Astrocyte (in vitro differentiated cells and primary cell): ENCODE measurements around the gene SNCB. TPM values are rescaled to one million over a fixed set of nuclear protein-coding genes. Genes with fewer than 3 reads are reported as not detected.

Experiments used
- DNase-seq: peaks from one replicate; pipeline ENCODE4 v3.0.0-alpha.2; 2010; ENCODE audit warnings: low read depth
- FAIRE-seq: peaks from 2 replicates; lab custom pipeline; 2011; peaks lifted over from hg19 to GRCh38; lab: Jason Lieb, UNC
- H2AFZ ChIP-seq: 2 replicates; pipeline ENCODE4 v1.6.0; 2012; ENCODE audit warnings: low read depth, low read length, inconsistent platforms
- H3K27ac ChIP-seq: 2 replicates; pipeline ENCODE4 v1.5.1; 2011; ENCODE audit warnings: low read depth, low read length, inconsistent platforms
- H3K27me3 ChIP-seq: 2 replicates; pipeline ENCODE4 v1.6.0; 2011; ENCODE audit warnings: low read length, inconsistent platforms; ENCODE audit not compliant: insufficient read depth
- H3K36me3 ChIP-seq: 2 replicates; pipeline ENCODE4 v1.5.1; 2011; ENCODE audit warnings: low read length, inconsistent platforms; ENCODE audit not compliant: insufficient read depth
- H3K4me1 ChIP-seq: 2 replicates; pipeline ENCODE4 v1.5.1; 2011; ENCODE audit warnings: low read length, inconsistent platforms; ENCODE audit not compliant: insufficient read depth
- H3K4me2 ChIP-seq: 2 replicates; pipeline ENCODE4 v1.6.0; 2012; ENCODE audit warnings: low read length, inconsistent platforms
- H3K4me3 ChIP-seq: 2 replicates; pipeline ENCODE4 v1.5.1; 2011; ENCODE audit warnings: low read depth, mild to moderate bottlenecking, low read length, inconsistent platforms; ENCODE audit not compliant: insufficient read depth
- H3K79me2 ChIP-seq: 2 replicates; pipeline ENCODE4 v1.6.0; 2012; ENCODE audit warnings: mild to moderate bottlenecking, low read length, inconsistent platforms; ENCODE audit not compliant: insufficient read depth
- H3K9ac ChIP-seq: 2 replicates; pipeline ENCODE4 v1.6.0; 2012; ENCODE audit warnings: mild to moderate bottlenecking, low read length, inconsistent platforms
- H3K9me3 ChIP-seq: 2 replicates; pipeline ENCODE4 v1.5.1; 2012; ENCODE audit warnings: low read depth, mild to moderate bottlenecking, low read length, inconsistent platforms; ENCODE audit not compliant: insufficient read depth
- H4K20me1 ChIP-seq: 2 replicates; pipeline ENCODE4 v1.6.0; 2012; ENCODE audit warnings: low read length, inconsistent platforms; ENCODE audit not compliant: insufficient read depth
- H3K27ac Mint-ChIP-seq: one replicate; pipeline ENCODE4 v1.8.0; 2021; ENCODE audit warnings: mild to moderate bottlenecking, mixed read lengths; ENCODE audit not compliant: unreplicated experiment
- H3K27me3 Mint-ChIP-seq: one replicate; pipeline ENCODE4 v1.8.0; 2021; ENCODE audit warnings: low read depth, mixed read lengths; ENCODE audit not compliant: unreplicated experiment
- H3K36me3 Mint-ChIP-seq: one replicate; pipeline ENCODE4 v1.8.0; 2021; ENCODE audit warnings: low read depth, mixed read lengths; ENCODE audit not compliant: unreplicated experiment
- H3K4me1 Mint-ChIP-seq: one replicate; pipeline ENCODE4 v1.8.0; 2021; ENCODE audit warnings: low read depth, mixed read lengths; ENCODE audit not compliant: unreplicated experiment
- H3K4me3 Mint-ChIP-seq: one replicate; pipeline ENCODE4 v1.8.0; 2021; ENCODE audit warnings: mild to moderate bottlenecking, moderate library complexity, mixed read lengths; ENCODE audit not compliant: unreplicated experiment
- H3K9me3 Mint-ChIP-seq: one replicate; pipeline ENCODE4 v1.8.0; 2021; ENCODE audit warnings: mild to moderate bottlenecking, mixed read lengths; ENCODE audit not compliant: unreplicated experiment
- EZH2 ChIP-seq: IDR thresholded peaks from 2 replicates; pipeline ENCODE4 v1.6.1; 2012; ENCODE audit warnings: mild to moderate bottlenecking, low read length, inconsistent platforms; ENCODE audit not compliant: insufficient read depth
- total RNA-seq: library from RNA; stranded (reverse); gene quantifications from 2 replicates; pipeline ENCODE4 v1.2.1, GENCODE V29; 2021
- TF ChIP-seq, protein P1 (sequence below): IDR thresholded peaks from 2 replicates; pipeline ENCODE4 v1.5.1; 2011; ENCODE audit warnings: low read depth, mild to moderate bottlenecking, inconsistent platforms, low read length, moderate library complexity; ENCODE audit not compliant: insufficient read depth

Gene SNCB
- total RNA-seq, 1 donor from 2014 or later: 3.4 TPM

DNA sequence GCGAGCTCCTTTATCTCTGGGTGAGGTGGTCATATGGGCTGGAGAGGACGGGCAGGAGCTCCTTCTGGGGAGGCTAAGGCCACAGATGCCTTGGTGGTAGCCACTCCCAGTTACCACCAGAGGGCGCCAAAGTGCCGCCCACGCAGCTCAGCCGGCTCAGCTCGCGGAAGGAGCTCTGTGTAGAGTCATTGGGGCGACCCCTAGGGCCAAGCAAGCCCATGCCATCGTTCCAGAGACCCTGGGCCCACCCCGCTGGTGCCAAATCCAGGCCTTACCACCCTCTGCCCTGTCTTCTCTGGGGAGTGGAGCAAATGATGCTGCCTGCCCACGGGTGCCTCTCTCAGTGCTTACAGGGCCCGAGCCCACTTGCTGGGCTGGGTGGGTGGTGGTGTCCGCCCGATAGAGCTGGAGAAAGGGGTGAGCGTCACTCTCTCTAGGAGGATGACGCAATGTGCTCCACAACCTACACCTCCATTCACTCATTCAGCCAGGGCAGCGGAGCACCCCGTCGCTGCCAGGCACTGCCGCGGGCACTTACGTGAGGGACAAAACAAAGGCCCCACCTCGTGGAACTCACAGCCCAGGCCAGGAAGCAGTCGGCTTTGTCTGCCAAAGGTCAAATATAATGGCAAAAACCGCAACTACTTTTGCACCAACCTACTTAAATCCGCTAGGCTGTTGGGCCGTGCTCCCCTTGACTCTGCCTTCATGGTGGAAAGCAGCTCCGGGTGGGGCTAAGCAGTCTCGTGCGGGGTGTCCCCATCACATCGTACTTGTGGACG is 30.7 kb upstream of the SNCB start:
- peaks cover 37% of the 10 kb centered on the region for H4K20me1 ChIP-seq
- peaks cover 20% of the 10 kb centered on the region for H3K27me3 ChIP-seq
- TF ChIP-seq, protein P1, sequence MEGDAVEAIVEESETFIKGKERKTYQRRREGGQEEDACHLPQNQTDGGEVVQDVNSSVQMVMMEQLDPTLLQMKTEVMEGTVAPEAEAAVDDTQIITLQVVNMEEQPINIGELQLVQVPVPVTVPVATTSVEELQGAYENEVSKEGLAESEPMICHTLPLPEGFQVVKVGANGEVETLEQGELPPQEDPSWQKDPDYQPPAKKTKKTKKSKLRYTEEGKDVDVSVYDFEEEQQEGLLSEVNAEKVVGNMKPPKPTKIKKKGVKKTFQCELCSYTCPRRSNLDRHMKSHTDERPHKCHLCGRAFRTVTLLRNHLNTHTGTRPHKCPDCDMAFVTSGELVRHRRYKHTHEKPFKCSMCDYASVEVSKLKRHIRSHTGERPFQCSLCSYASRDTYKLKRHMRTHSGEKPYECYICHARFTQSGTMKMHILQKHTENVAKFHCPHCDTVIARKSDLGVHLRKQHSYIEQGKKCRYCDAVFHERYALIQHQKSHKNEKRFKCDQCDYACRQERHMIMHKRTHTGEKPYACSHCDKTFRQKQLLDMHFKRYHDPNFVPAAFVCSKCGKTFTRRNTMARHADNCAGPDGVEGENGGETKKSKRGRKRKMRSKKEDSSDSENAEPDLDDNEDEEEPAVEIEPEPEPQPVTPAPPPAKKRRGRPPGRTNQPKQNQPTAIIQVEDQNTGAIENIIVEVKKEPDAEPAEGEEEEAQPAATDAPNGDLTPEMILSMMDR: peak; percentile 89
- TF ChIP-seq EZH2: no peak
- Mint-ChIP-seq H3K9me3 (no peaks in the 10 kb centered on the region), H3K27me3 (peaks cover 29% of the 10 kb centered on the region), H3K27ac (no peak overlapping the region), H3K4me1 (peaks cover 17% of the 10 kb centered on the region), H3K36me3 (peaks cover 7% of the 10 kb centered on the region), H3K4me3 (no peak overlapping the region)
- H3K9me3 ChIP-seq: no peaks in the 10 kb centered on the region
- DNase-seq (peak; percentile 24), FAIRE-seq (no peak)
- no peaks in the 10 kb centered on the region for H3K79me2 ChIP-seq
- H2AFZ ChIP-seq: peak overlapping the region; percentile 48
- no peak overlapping the region for H3K4me3 ChIP-seq
- no peaks in the 10 kb centered on the region for H3K36me3 ChIP-seq
- H3K9ac ChIP-seq: no peak overlapping the region
- no peak overlapping the region for H3K4me2 ChIP-seq
- H3K4me1 ChIP-seq: no peaks in the 10 kb centered on the region
- H3K27ac ChIP-seq: no peak overlapping the region

DNA sequence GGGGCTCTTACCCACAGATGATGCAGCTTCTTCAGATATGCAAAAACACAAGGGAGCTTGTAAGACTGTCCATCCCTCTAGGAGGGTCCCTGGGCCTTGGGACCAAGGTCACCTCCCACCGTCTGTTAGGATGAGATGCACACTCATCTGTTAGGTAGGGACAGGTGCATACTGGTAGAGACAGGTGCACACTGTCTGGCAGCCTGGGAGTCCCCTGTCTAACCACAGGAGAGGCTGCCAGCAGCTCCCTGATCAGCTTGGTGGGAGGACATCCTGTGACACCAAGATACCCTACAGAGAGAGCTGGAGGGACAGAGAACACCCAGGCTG is 30.2 kb upstream of the SNCB start:
- FAIRE-seq (no peak), DNase-seq (no peak)
- Histone ChIP-seq H3K9ac (no peak overlapping the region), H3K36me3 (no peaks in the 10 kb centered on the region), H2AFZ (no peak overlapping the region), H3K4me2 (no peak overlapping the region), H3K27ac (no peak overlapping the region), H3K9me3 (no peaks in the 10 kb centered on the region), H3K4me1 (no peaks in the 10 kb centered on the region), H4K20me1 (peaks cover 37% of the 10 kb centered on the region), H3K79me2 (no peaks in the 10 kb centered on the region), H3K27me3 (peaks cover 16% of the 10 kb centered on the region), H3K4me3 (no peak overlapping the region)
- Mint-ChIP-seq H3K4me3 (no peak overlapping the region), H3K36me3 (peaks cover 7% of the 10 kb centered on the region), H3K27ac (no peak overlapping the region), H3K4me1 (peaks cover 17% of the 10 kb centered on the region), H3K9me3 (no peaks in the 10 kb centered on the region), H3K27me3 (peaks cover 28% of the 10 kb centered on the region)
- no peak for TF ChIP-seq EZH2
- TF ChIP-seq, protein P1: no peak

DNA sequence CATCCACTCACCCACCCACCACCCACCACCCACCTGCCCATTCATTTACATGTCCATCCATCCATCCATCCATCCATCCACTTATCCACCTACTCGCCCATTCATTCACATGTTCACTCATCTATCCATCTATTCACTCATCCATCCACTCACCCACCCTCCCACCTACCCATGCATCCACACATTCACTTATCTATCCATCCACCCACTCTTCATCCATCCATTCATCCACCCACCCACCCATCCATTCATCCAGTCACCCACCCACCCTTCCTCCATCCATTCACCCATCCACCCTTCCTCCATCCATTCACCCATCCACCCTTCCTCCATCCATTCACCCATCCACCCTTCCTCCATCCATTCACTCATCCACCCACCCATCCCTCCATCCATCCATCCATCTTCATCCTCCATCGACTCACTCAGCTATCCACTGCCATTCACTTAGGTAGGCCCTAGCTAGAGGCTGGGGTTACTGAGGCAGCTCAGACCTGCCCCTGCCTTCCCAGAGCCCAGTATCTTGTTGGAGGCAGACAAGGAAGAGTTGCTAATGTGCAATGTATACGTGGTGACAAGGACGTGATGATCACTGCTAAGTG is 29.6 kb upstream of the SNCB start:
- DNase-seq: no peak
- H3K9me3 ChIP-seq: no peaks in the 10 kb centered on the region
- no peak overlapping the region for H3K27ac ChIP-seq
- H3K79me2 ChIP-seq: no peaks in the 10 kb centered on the region
- H3K4me3 ChIP-seq: no peak overlapping the region
- FAIRE-seq: no peak
- H3K36me3 Mint-ChIP-seq: peaks cover 7% of the 10 kb centered on the region
- no peak overlapping the region for H3K4me3 Mint-ChIP-seq
- no peak overlapping the region for H3K27ac Mint-ChIP-seq
- peaks cover 17% of the 10 kb centered on the region for H3K4me1 Mint-ChIP-seq
- H3K27me3 Mint-ChIP-seq: peaks cover 24% of the 10 kb centered on the region
- no peaks in the 10 kb centered on the region for H3K9me3 Mint-ChIP-seq
- H3K27me3 ChIP-seq: peaks cover 12% of the 10 kb centered on the region
- no peaks in the 10 kb centered on the region for H3K36me3 ChIP-seq
- peaks cover 37% of the 10 kb centered on the region for H4K20me1 ChIP-seq
- H2AFZ ChIP-seq: no peak overlapping the region
- H3K4me1 ChIP-seq: no peaks in the 10 kb centered on the region
- H3K9ac ChIP-seq: no peak overlapping the region
- TF ChIP-seq EZH2: no peak
- TF ChIP-seq, protein P1: no peak
- no peak overlapping the region for H3K4me2 ChIP-seq
